Measurements from ENCODE around the gene KLF15. TPM values are rescaled to one million over a fixed set of nuclear protein-coding genes. Genes with fewer than 3 reads are reported as not detected.

KLF15 gene
- total RNA-seq, 1 donor from 2014 or later: not detected

- no peak for DNase-seq (ENCODE audit: low read depth)
These were observed 37.2 kb upstream of the KLF15 start, which contains the start of gene CFAP100 for GRCh38 chr3:126394179-126394976. TSS of gene CFAP100 (plus strand) at chr3:126394909. CDS start at chr3:126396001, 1,092 bp downstream.

GRCh38 chr3:126393563-126393962 lies 36.4 kb upstream of the KLF15 start:
- DNase-seq (ENCODE audit: low read depth): no peak
- no peak for TF ChIP-seq CTCF (conservative IDR thresholded peaks at IDR 0.05; ENCODE audit: low read depth, low read length)
- no peak overlapping the region for H3K4me3 ChIP-seq (ENCODE audit: low read depth, low read length)

More at GRCh38 chr3:126394179-126394976, 37.2 kb upstream of the KLF15 start, which contains the start of gene CFAP100:
- no peak for TF ChIP-seq CTCF (conservative IDR thresholded peaks at IDR 0.05; ENCODE audit: low read depth, low read length)
- no peak within 1 kb of the TSS for H3K4me3 ChIP-seq (ENCODE audit: low read depth, low read length)

- TF ChIP-seq CTCF (conservative IDR thresholded peaks at IDR 0.05; ENCODE audit: low read depth, low read length): no peak
- no peak overlapping the region for H3K4me3 ChIP-seq (ENCODE audit: low read depth, low read length)
- no peak for DNase-seq (ENCODE audit: low read depth)
These were observed 35.0 kb upstream of the KLF15 start for GRCh38 chr3:126392246-126392645.

GRCh38 chr3:126391631-126392030 lies 34.4 kb upstream of the KLF15 start:
- H3K4me3 ChIP-seq (ENCODE audit: low read depth, low read length): no peak overlapping the region
- DNase-seq (ENCODE audit: low read depth): no peak
- TF ChIP-seq CTCF (conservative IDR thresholded peaks at IDR 0.05; ENCODE audit: low read depth, low read length): no peak

- H3K4me3 ChIP-seq (ENCODE audit: low read depth, low read length): no peak overlapping the region
- TF ChIP-seq CTCF (conservative IDR thresholded peaks at IDR 0.05; ENCODE audit: low read depth, low read length): no peak
- no peak for DNase-seq (ENCODE audit: low read depth)
These were observed 33.5 kb upstream of the KLF15 start for GRCh38 chr3:126390751-126391150.

- no peak overlapping the region for H3K4me3 ChIP-seq (ENCODE audit: low read depth, low read length)
- TF ChIP-seq CTCF (conservative IDR thresholded peaks at IDR 0.05; ENCODE audit: low read depth, low read length): no peak
- DNase-seq (ENCODE audit: low read depth): no peak
These were observed 33.0 kb upstream of the KLF15 start for GRCh38 chr3:126390201-126390600.

GRCh38 chr3:126389794-126390146 lies 32.6 kb upstream of the KLF15 start:
- TF ChIP-seq CTCF (conservative IDR thresholded peaks at IDR 0.05; ENCODE audit: low read depth, low read length): no peak
- no peak for DNase-seq (ENCODE audit: low read depth)
- H3K4me3 ChIP-seq (ENCODE audit: low read depth, low read length): no peak overlapping the region

All from epithelial cell of proximal tubule (primary cell).